Gastroesophageal sphincter (tissue), 4 donors: Measurements from ENCODE around the gene ESRRA. TPM values are rescaled to one million over a fixed set of nuclear protein-coding genes. Genes with fewer than 3 reads are reported as not detected.
A peak's percentile ranks its signal among the peaks of the same experiment; 100 is the strongest.
"Not testable (repeated sequence)": the region's sequence is repeated elsewhere in the genome, so short reads cannot be mapped to it uniquely, and the experiment has no call there.

Experiments
- ATAC-seq: fragments of 150-250 bp; one replicate; pipeline ENCODE4 v1.9.1; 2016; ENCODE audit warnings: mild to moderate bottlenecking, moderate library complexity
- H3K27ac ChIP-seq, 4 donors: fragments of 200-600 bp; sonication (generic) in 3 of 4; 1 replicate in 3 of 4; 2 replicates in 1 of 4; pipeline ENCODE4 v1.5.1; 2016 to 2019
- H3K27me3 ChIP-seq: fragments of 200-600 bp; sonication (generic); one replicate; pipeline ENCODE4 v1.5.1; 2019
- H3K36me3 ChIP-seq, 2 donors: fragments of 200-600 bp; sonication (generic); one replicate each; pipeline ENCODE4 v1.5.1; 2019; ENCODE audit warnings: control low read depth in 1 of 2
- H3K4me1 ChIP-seq, 3 donors: fragments of 200-600 bp; sonication (generic); 1 replicate in 2 of 3; 2 replicates in 1 of 3; pipeline ENCODE4 v1.5.1; 2016 to 2019; ENCODE audit warnings: control low read depth in 2 of 3
- H3K4me3 ChIP-seq, 2 donors: fragments of 200-600 bp; sonication (generic); one replicate each; pipeline ENCODE4 v1.5.1; 2019; ENCODE audit warnings: mild to moderate bottlenecking in 1 of 2, moderate library complexity in 1 of 2
- H3K9me3 ChIP-seq, 3 donors: fragments of 200-600 bp; sonication (generic); one replicate each; pipeline ENCODE4 v1.5.1; 2017 to 2019; ENCODE audit warnings: control low read depth in 2 of 3
- EP300 ChIP-seq: sonication (generic); formaldehyde crosslinking; IDR thresholded peaks from one replicate; pipeline ENCODE4 v1.6.1; 2017; ENCODE audit warnings: antibody characterized with exemption, mild to moderate bottlenecking
- POLR2A ChIP-seq, 2 donors: fragments of 450-650 bp; IDR thresholded peaks; one replicate each; pipeline ENCODE4 v1.6.1; 2017; ENCODE audit warnings: antibody characterized with exemption in 2 of 2, mild to moderate bottlenecking in 2 of 2, moderate library complexity in 1 of 2
- POLR2AphosphoS5 ChIP-seq: sonication (generic); formaldehyde crosslinking; IDR thresholded peaks from one replicate; pipeline ENCODE4 v1.6.1; 2017; ENCODE audit warnings: antibody characterized with exemption
- WGBS, 2 donors: methylation state at CpG; one replicate each; pipeline ENCODE4 v1.1.5; 2018; ENCODE audit warnings: low coverage in 1 of 2; 5-methylcytosine and 5-hydroxymethylcytosine counted together
- total RNA-seq, 4 donors: library from RNA; depleted of rRNA; stranded (reverse); fragments of >200 nt; gene quantifications; one replicate each; pipeline ENCODE4 v1.1.0, GENCODE V29; 2016
- TF ChIP-seq, protein P1 (sequence below), 4 experiments: fragments of 200-600 bp in 2 of 4; fragments of 450-650 bp in 2 of 4; sonication (generic) in 1 of 4; IDR thresholded peaks; one replicate each; pipeline ENCODE4 v1.5.1; 2017 to 2019; ENCODE audit warnings: antibody characterized with exemption in 4 of 4, mild to moderate bottlenecking in 2 of 4, moderate library complexity in 2 of 4

Gene ESRRA
- total RNA-seq, 4 donors from 2014 or later: 39.8 to 77.1 (median 71.2) TPM

GRCh38 chr11:64312947-64313346, 7.6 kb downstream of the ESRRA start:
- H3K27me3 ChIP-seq: no peaks in the 10 kb centered on the region
- 83 to 91% methylated on average over 1 to 10 of the region's 10 CpGs for WGBS, 2 donors
- H3K4me3 ChIP-seq: no peak overlapping the region
- peak overlapping the region in 3 of 4 donors; percentile 66 to 73 (median 71) for H3K27ac ChIP-seq
- no peak for ATAC-seq
- TF ChIP-seq EP300 (no peak), POLR2AphosphoS5 (no peak), POLR2A (IDR thresholded peaks at IDR 0.05) (no peak)
- TF ChIP-seq, protein P1, sequence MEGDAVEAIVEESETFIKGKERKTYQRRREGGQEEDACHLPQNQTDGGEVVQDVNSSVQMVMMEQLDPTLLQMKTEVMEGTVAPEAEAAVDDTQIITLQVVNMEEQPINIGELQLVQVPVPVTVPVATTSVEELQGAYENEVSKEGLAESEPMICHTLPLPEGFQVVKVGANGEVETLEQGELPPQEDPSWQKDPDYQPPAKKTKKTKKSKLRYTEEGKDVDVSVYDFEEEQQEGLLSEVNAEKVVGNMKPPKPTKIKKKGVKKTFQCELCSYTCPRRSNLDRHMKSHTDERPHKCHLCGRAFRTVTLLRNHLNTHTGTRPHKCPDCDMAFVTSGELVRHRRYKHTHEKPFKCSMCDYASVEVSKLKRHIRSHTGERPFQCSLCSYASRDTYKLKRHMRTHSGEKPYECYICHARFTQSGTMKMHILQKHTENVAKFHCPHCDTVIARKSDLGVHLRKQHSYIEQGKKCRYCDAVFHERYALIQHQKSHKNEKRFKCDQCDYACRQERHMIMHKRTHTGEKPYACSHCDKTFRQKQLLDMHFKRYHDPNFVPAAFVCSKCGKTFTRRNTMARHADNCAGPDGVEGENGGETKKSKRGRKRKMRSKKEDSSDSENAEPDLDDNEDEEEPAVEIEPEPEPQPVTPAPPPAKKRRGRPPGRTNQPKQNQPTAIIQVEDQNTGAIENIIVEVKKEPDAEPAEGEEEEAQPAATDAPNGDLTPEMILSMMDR (IDR thresholded peaks at IDR 0.05): no peak
- H3K4me1 ChIP-seq: peaks cover 0 to 47% (median 7%) of the 10 kb centered on the region in 3 donors
- no peaks in the 10 kb centered on the region for H3K9me3 ChIP-seq
- H3K36me3 ChIP-seq: peaks cover 0 to 34% of the 10 kb centered on the region in 2 donors

DNA sequence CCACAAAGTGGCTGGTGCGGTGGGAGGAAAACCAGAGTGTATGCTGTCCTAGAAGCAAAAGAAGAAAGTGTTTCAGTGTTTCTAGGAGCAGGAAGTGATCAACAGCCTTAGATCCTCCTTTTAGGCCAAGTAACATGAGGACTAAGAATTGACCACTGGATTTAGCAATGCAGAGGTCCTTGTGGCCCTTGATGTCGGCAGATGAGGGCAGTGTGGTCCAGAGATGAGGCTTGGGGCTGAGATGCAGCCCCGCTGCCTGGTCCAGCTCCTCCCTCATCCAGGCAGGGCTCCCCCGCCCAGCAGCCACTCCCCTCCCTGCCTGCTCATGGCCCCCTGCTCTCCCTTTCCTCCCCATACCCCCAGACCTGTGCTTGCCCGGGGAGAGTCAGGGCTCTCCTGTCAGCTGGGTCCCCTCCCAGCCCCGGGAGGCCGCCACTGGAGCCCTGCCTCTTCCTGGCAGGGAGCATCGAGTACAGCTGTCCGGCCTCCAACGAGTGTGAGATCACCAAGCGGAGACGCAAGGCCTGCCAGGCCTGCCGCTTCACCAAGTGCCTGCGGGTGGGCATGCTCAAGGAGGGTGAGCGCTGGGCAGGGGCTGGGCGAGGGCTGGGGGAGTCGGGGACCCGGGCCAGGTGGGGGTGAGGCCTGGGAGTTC, 8.3 kb downstream of the ESRRA start:
- TF ChIP-seq EP300: no peak
- TF ChIP-seq POLR2A (IDR thresholded peaks at IDR 0.05): no peak
- no peak for TF ChIP-seq POLR2AphosphoS5
- TF ChIP-seq, protein P1 (IDR thresholded peaks at IDR 0.05): no peak
- Histone ChIP-seq H3K4me1 (peaks cover 0 to 47% (median 7%) of the 10 kb centered on the region in 3 donors), H3K27ac (peak overlapping the region in 3 of 4 donors; percentile 66 to 73 (median 71)), H3K4me3 (peak overlapping the region in 1 of 2 donors; percentile 16), H3K27me3 (no peaks in the 10 kb centered on the region), H3K36me3 (peaks cover 0 to 31% of the 10 kb centered on the region in 2 donors), H3K9me3 (no peaks in the 10 kb centered on the region)
- 67% methylated on average over 2 of the region's 18 CpGs; no CpG with 5 or more reads in 1 of the 2 donors for WGBS, 2 donors
- peak; percentile 24 for ATAC-seq

- Histone ChIP-seq H3K27ac (peak overlapping the region in 3 of 4 donors; percentile 66 to 73 (median 71)), H3K27me3 (no peaks in the 10 kb centered on the region), H3K36me3 (peaks cover 0 to 31% of the 10 kb centered on the region in 2 donors), H3K4me1 (peaks cover 0 to 53% (median 13%) of the 10 kb centered on the region in 3 donors), H3K9me3 (no peaks in the 10 kb centered on the region), H3K4me3 (peak overlapping the region in 1 of 2 donors; percentile 16)
- 70% methylated on average over 2 of the region's 19 CpGs; no CpG with 5 or more reads in 1 of the 2 donors for WGBS, 2 donors
- no peak for TF ChIP-seq EP300
- TF ChIP-seq, protein P1 (IDR thresholded peaks at IDR 0.05): peak in 1 of 4 experiments; percentile 7
- ATAC-seq: no peak
These were observed 9.0 kb downstream of the ESRRA start for GRCh38 chr11:64314146-64314804.

DNA sequence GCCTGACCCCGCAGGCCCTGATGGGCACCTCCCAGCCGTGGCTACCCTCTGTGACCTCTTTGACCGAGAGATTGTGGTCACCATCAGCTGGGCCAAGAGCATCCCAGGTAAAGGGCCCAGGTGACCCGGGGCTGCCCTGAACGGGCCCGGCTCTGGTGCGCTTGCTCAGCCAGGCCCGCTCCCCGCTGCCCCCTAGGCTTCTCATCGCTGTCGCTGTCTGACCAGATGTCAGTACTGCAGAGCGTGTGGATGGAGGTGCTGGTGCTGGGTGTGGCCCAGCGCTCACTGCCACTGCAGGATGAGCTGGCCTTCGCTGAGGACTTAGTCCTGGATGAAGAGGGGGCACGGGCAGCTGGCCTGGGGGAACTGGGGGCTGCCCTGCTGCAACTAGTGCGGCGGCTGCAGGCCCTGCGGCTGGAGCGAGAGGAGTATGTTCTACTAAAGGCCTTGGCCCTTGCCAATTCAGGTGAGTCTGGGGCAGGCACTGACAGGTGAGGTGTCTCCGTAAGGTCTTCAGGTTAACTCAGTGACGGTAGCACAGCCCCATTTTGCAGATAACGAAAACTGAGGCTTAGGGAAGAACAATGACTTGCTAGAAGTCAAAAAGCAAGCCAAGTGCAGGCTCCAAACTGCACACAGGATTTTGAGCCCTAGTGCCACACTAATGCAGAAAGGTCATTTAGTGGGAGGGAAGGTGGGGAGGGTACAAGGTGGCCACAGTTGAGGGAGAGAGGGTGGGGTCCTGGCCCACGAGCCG, 9.7 kb downstream of the ESRRA start:
- TF ChIP-seq POLR2AphosphoS5 (no peak), POLR2A (IDR thresholded peaks at IDR 0.05) (no peak), EP300 (no peak)
- TF ChIP-seq, protein P1 (IDR thresholded peaks at IDR 0.05): no peak
- ATAC-seq: no peak
- H3K36me3 ChIP-seq: peaks cover 0 to 34% of the 10 kb centered on the region in 2 donors
- H3K27ac ChIP-seq: peak overlapping the region in 3 of 4 donors; percentile 66 to 73 (median 71)
- H3K4me1 ChIP-seq: peaks cover 0 to 59% (median 14%) of the 10 kb centered on the region in 3 donors
- 67 to 100% methylated on average over 1 to 7 of the region's 24 CpGs for WGBS, 2 donors
- no peak overlapping the region for H3K4me3 ChIP-seq
- no peaks in the 10 kb centered on the region for H3K27me3 ChIP-seq
- H3K9me3 ChIP-seq: no peaks in the 10 kb centered on the region

DNA sequence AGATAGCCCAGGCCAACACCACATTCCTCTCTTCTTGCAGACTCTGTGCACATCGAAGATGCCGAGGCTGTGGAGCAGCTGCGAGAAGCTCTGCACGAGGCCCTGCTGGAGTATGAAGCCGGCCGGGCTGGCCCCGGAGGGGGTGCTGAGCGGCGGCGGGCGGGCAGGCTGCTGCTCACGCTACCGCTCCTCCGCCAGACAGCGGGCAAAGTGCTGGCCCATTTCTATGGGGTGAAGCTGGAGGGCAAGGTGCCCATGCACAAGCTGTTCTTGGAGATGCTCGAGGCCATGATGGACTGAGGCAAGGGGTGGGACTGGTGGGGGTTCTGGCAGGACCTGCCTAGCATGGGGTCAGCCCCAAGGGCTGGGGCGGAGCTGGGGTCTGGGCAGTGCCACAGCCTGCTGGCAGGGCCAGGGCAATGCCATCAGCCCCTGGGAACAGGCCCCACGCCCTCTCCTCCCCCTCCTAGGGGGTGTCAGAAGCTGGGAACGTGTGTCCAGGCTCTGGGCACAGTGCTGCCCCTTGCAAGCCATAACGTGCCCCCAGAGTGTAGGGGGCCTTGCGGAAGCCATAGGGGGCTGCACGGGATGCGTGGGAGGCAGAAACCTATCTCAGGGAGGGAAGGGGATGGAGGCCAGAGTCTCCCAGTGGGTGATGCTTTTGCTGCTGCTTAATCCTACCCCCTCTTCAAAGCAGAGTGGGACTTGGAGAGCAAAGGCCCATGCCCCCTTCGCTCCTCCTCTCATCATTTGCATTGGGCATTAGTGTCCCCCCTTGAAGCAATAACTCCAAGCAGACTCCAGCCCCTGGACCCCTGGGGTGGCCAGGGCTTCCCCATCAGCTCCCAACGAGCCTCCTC, 10.6 kb downstream of the ESRRA start:
- H3K4me3 ChIP-seq: peak overlapping the region in 1 of 2 donors; percentile 89
- peak overlapping the region in 3 of 4 donors; percentile 95 to 97 (median 96) for H3K27ac ChIP-seq
- H3K9me3 ChIP-seq, H3K27me3 ChIP-seq, ATAC-seq: not testable (repeated sequence)
- H3K36me3 ChIP-seq: peaks cover 0 to 43% of the 10 kb centered on the region in 2 donors
- WGBS, 2 donors: 73% methylated on average over 4 of the region's 25 CpGs; no CpG with 5 or more reads in 1 of the 2 donors
- peaks cover 0 to 59% (median 14%) of the 10 kb centered on the region in 3 donors for H3K4me1 ChIP-seq
